Mucosa of rectum (tissue), 2 donors: ENCODE data around the gene RAMACL.
"Not testable (repeated sequence)": the region's sequence is repeated elsewhere in the genome, so short reads cannot be mapped to it uniquely, and the experiment has no call there.

Experiments used
- H3K27ac ChIP-seq, 2 donors: one replicate each; pipeline ENCODE4 v1.7.0; 2013; ENCODE audit warnings: inconsistent platforms in 2 of 2, low read depth in 2 of 2, low read length in 2 of 2
- H3K27me3 ChIP-seq, 2 donors: one replicate each; pipeline ENCODE4 v1.7.0; 2013; ENCODE audit warnings: low read length in 2 of 2; ENCODE audit not compliant: control insufficient read depth in 2 of 2, insufficient read depth in 2 of 2
- H3K36me3 ChIP-seq, 2 donors: one replicate each; pipeline ENCODE4 v1.7.0; 2013; ENCODE audit warnings: low read length in 2 of 2; ENCODE audit not compliant: control insufficient read depth in 2 of 2, insufficient read depth in 2 of 2
- H3K4me1 ChIP-seq, 2 donors: one replicate each; pipeline ENCODE4 v1.7.0; 2013; ENCODE audit warnings: low read length in 2 of 2, mild to moderate bottlenecking in 1 of 2; ENCODE audit not compliant: control insufficient read depth in 2 of 2, insufficient read depth in 2 of 2
- H3K4me3 ChIP-seq, 2 donors: one replicate each; pipeline ENCODE4 v1.7.0; 2013; ENCODE audit warnings: low read length in 2 of 2
- H3K9ac ChIP-seq, 2 donors: one replicate each; pipeline ENCODE4 v1.7.0; 2013; ENCODE audit warnings: low read length in 2 of 2, low read depth in 1 of 2, mild to moderate bottlenecking in 1 of 2
- H3K9me3 ChIP-seq, 2 donors: one replicate each; pipeline ENCODE4 v1.7.0; 2013; ENCODE audit warnings: low read length in 2 of 2; ENCODE audit not compliant: control insufficient read depth in 2 of 2
- donor health status: healthy.
- donor health status: Normal muscosa, but diverticular disease.

The RAMACL gene

GRCh38 chr6:166586424-166587156 is at the start of gene RAMACL:
RAMACL (minus strand) TSS chr6:166586678; CDS start chr6:166586477, 201 bp downstream.
- Histone ChIP-seq H3K4me1 (peaks cover 0 to 8% of the 10 kb centered on the region in 2 donors), H3K27me3 (no peaks in the 10 kb centered on the region), H3K36me3 (no peaks in the 10 kb centered on the region), H3K27ac (no peak within 1 kb of the TSS), H3K9me3 (no peaks in the 10 kb centered on the region), H3K4me3 (no peak within 1 kb of the TSS), H3K9ac (no peak within 1 kb of the TSS)

- H3K4me1 ChIP-seq = no peaks in the 10 kb centered on the region
- no peak overlapping the region for H3K27ac ChIP-seq
- H3K9me3 ChIP-seq = no peaks in the 10 kb centered on the region
- H3K27me3 ChIP-seq = peaks cover 3 to 8% of the 10 kb centered on the region in 2 donors
- H3K36me3 ChIP-seq = no peaks in the 10 kb centered on the region
- H3K9ac ChIP-seq = no peak overlapping the region
- no peak overlapping the region for H3K4me3 ChIP-seq
Observed at GRCh38 chr6:166635013-166635970, 48.8 kb upstream of the RAMACL start.

GRCh38 chr6:166634581-166634980 is 48.1 kb upstream of the RAMACL start:
- H3K27ac ChIP-seq, H3K4me1 ChIP-seq: not testable (repeated sequence)

DNA sequence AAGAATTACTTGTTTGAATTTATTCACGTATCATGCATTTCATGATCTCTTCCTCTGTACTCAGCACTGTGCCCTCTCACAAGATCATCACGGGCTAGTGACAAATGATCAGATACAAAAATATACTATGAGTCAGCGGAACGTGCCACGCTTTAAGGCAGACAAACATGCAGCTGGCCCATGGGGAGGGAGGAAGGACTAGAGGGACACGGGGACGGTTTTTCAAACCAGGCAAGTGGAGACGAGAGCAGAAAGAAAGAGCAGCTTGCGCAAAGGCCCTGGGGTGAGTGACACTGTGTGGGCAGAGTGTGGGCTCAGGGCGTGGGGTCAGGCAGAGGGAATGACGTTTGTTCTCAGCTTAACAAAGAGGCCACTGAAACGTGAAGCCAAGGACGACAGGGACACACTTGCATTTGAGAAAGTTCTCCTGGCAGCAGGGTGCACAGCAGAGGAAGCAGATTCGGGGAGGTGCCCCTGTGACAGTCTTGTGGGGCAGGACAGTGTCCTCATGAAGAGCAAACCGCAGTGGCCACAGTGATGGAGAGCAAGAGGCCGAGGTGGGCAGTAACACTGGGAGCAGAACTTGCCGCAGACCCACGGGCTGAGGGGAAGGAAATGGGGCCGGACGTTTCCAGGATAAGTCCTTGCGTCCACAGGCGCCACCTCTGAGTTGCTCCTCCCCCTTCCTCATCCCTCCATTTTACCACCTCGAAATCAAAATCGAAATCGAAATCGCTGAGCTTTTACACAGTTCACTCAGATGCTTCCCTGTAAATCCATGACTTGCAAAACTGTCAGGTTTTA is 47.5 kb upstream of the RAMACL start:
- Histone ChIP-seq H3K9ac (no peak overlapping the region), H3K27ac (no peak overlapping the region), H3K4me3 (no peak overlapping the region)

More at GRCh38 chr6:166634581-166634980, 48.1 kb upstream of the RAMACL start:
- not testable (repeated sequence) for H3K36me3 ChIP-seq, H3K9ac ChIP-seq, H3K4me3 ChIP-seq, H3K27me3 ChIP-seq, H3K9me3 ChIP-seq

GRCh38 chr6:166632731-166633130 is 46.3 kb upstream of the RAMACL start:
- Histone ChIP-seq H3K36me3 (no peaks in the 10 kb centered on the region), H3K27me3 (peaks cover 3 to 7% of the 10 kb centered on the region in 2 donors), H3K4me3 (no peak overlapping the region), H3K9me3 (no peaks in the 10 kb centered on the region), H3K27ac (no peak overlapping the region), H3K4me1 (peaks cover 10 to 12% of the 10 kb centered on the region in 2 donors), H3K9ac (no peak overlapping the region)

More for the DNA sequence above, 47.5 kb upstream of the RAMACL start:
- H3K4me1 ChIP-seq = peaks cover 0 to 2% of the 10 kb centered on the region in 2 donors
- H3K27me3 ChIP-seq = peaks cover 3 to 7% of the 10 kb centered on the region in 2 donors
- no peaks in the 10 kb centered on the region for H3K36me3 ChIP-seq
- H3K9me3 ChIP-seq = no peaks in the 10 kb centered on the region

- peaks cover 0 to 16% of the 10 kb centered on the region in 2 donors for H3K27me3 ChIP-seq
- no peak overlapping the region for H3K4me3 ChIP-seq
- H3K36me3 ChIP-seq = no peaks in the 10 kb centered on the region
- H3K27ac ChIP-seq = no peak overlapping the region
- H3K9me3 ChIP-seq = no peaks in the 10 kb centered on the region
- no peak overlapping the region for H3K9ac ChIP-seq
- peaks cover 13 to 19% of the 10 kb centered on the region in 2 donors for H3K4me1 ChIP-seq
Observed at GRCh38 chr6:166630462-166630861, 44.0 kb upstream of the RAMACL start.

DNA sequence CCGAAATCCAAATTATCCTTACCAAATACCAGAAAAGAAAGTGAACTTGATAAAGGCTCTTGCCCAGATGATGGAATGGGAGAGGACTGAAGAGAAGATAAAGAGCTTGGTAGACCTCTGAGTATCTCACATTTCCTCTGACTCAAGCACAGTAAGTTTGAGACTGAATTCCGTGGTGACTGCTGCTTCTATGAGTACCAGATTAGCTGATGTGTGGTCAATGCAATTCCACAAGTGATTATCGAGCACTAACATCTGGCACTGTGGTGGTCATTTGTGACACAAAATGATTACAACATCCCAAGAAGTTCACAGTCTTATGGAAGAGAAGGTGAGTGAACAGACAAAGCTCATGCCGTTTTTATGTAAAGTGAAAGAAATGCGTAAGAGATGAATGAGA is 43.1 kb upstream of the RAMACL start:
- H3K4me1 ChIP-seq = peaks cover 13 to 20% of the 10 kb centered on the region in 2 donors
- H3K27ac ChIP-seq = no peak overlapping the region
- H3K36me3 ChIP-seq = no peaks in the 10 kb centered on the region

DNA sequence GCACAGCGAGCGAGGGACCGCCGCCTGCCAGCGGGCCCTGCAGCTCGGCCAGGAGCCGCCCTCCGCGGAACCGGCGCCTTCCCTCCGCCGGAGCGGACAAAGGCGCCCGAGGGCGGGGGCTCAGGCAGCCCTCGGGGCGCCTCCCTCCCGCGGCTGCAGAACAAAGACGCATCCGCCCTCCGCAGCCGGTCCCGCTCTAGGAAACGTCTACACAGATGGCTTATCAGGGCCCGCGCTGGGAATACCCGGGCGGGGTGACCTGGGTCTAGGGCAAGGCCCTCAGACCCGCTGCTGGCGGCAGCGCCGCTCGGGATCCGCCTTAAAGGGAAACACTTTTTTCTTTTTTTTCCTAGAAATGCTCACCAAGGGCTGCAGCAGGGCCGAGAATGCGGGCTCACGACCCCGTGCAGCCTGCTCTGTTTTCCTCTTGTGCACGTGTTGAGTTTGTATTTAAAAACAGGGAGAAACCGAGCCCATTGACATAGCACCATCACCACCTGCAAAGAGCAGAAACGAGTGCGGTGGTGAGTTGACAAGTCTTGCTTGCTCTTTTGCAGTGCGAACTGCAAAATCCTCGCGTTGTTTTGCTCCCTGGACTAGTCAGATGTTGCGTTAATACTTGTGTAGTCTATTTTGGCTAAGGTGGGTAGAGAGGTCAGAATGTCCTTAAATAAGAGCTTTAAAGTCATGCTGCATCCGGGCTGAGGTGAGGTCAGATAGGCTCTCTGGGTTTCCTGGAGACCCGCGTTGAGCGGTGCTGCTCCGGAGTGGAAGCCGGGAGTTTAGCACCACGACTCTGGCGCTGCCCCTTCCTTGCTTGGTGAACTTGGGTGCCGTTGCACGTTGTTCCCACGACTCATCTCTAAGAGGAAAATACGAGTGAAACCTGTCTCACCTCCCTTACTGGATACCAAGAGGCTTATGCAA is 41.7 kb upstream of the RAMACL start:
- Histone ChIP-seq H3K9me3 (no peaks in the 10 kb centered on the region), H3K27me3 (peaks cover 0 to 16% of the 10 kb centered on the region in 2 donors), H3K36me3 (no peaks in the 10 kb centered on the region), H3K9ac (peak overlapping the region; percentile 56 to 63), H3K4me3 (peak overlapping the region; percentile 69 to 84), H3K4me1 (peaks cover 13 to 20% of the 10 kb centered on the region in 2 donors), H3K27ac (peak overlapping the region; percentile 86 to 88)

More for the DNA sequence above, 43.1 kb upstream of the RAMACL start:
- H3K4me3 ChIP-seq = no peak overlapping the region
- peaks cover 0 to 16% of the 10 kb centered on the region in 2 donors for H3K27me3 ChIP-seq
- H3K9ac ChIP-seq = no peak overlapping the region
- H3K9me3 ChIP-seq = no peaks in the 10 kb centered on the region
